ENCODE results near the gene SEMA6D. TPM values are rescaled to one million over a fixed set of nuclear protein-coding genes. Genes with fewer than 3 reads are reported as not detected.

The SEMA6D gene
- total and polyA plus RNA-seq, 8 donors, result 4.7 to 14.1 (median 6.3) TPM

- WGBS, 2 donors, result 76 to 81% methylated on average over 4 of the region's 4 CpGs
- Histone ChIP-seq H3K36me3 (no peaks in the 10 kb centered on the region), H3K4me3 (no peak overlapping the region), H3K4me1 (no peaks in the 10 kb centered on the region), H3K27ac (no peak overlapping the region), H3K9me3 (no peaks in the 10 kb centered on the region), H3K27me3 (no peaks in the 10 kb centered on the region)
- ATAC-seq (no peak), FAIRE-seq (no peak), DNase-seq (no peak)
- TF ChIP-seq, protein P1, sequence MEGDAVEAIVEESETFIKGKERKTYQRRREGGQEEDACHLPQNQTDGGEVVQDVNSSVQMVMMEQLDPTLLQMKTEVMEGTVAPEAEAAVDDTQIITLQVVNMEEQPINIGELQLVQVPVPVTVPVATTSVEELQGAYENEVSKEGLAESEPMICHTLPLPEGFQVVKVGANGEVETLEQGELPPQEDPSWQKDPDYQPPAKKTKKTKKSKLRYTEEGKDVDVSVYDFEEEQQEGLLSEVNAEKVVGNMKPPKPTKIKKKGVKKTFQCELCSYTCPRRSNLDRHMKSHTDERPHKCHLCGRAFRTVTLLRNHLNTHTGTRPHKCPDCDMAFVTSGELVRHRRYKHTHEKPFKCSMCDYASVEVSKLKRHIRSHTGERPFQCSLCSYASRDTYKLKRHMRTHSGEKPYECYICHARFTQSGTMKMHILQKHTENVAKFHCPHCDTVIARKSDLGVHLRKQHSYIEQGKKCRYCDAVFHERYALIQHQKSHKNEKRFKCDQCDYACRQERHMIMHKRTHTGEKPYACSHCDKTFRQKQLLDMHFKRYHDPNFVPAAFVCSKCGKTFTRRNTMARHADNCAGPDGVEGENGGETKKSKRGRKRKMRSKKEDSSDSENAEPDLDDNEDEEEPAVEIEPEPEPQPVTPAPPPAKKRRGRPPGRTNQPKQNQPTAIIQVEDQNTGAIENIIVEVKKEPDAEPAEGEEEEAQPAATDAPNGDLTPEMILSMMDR (IDR thresholded peaks at IDR 0.05), result no peak
- intact Hi-C loops (cut with DNase I), result no loop called here
Observed at GRCh38 chr15:47688573-47689086, 28.7 kb upstream of the SEMA6D start.

DNA sequence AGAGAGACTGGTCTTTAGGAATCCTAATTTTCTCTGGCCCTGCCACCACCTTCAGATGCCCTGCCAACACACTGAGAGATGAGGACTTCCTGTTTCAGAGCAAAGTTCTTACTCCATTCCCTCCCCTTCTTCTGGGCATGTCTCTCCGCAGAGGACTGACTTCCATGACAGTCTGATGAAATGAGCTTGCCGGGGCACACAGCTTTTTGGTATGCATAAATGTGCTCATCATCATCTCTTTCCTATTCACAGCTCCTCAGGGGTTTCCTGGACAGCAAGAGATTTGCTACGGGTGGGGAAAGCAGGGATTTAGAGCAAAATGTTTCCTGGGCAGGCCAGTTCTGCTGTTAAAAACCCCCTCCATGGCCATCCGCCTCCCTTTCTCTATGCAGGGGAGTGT is 27.6 kb upstream of the SEMA6D start:
- Histone ChIP-seq H3K27me3 (no peaks in the 10 kb centered on the region), H3K4me3 (no peak overlapping the region), H3K9me3 (no peaks in the 10 kb centered on the region), H3K36me3 (no peaks in the 10 kb centered on the region), H3K4me1 (no peaks in the 10 kb centered on the region), H3K27ac (no peak overlapping the region)
- FAIRE-seq (no peak), DNase-seq (no peak), ATAC-seq (no peak)
- 83 to 86% methylated on average over 4 of the region's 4 CpGs for WGBS, 2 donors
- TF ChIP-seq, protein P1 (IDR thresholded peaks at IDR 0.05), result no peak
- intact Hi-C loops (cut with DNase I), result no loop called here

DNA sequence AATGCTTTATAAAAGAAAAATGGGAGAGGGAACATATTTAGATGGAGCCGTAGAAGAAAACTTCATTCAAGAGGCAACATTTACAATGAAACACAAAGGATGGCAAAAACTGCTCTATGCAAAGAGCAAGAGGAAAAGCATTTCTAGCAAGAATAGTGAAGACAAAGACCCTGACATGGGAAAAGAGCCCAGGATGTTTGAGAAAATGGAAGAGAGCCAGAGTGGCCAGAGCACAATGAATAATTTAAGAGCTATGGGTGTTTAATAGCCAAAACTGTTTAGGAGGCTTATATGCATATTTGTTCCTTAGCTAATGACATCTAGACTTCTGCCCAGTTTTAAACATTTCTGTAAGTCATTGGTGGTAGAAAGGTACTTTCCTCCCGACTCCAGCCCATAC is 25.4 kb upstream of the SEMA6D start:
- H3K27ac ChIP-seq, result no peak overlapping the region
- intact Hi-C loops (cut with DNase I), result no loop called here
- H3K4me3 ChIP-seq, result no peak overlapping the region
- no peak for DNase-seq
- H3K9me3 ChIP-seq, result no peaks in the 10 kb centered on the region
- H3K27me3 ChIP-seq, result no peaks in the 10 kb centered on the region
- no peaks in the 10 kb centered on the region for H3K4me1 ChIP-seq
- no peak for ATAC-seq
- H3K36me3 ChIP-seq, result no peaks in the 10 kb centered on the region
- no peak for FAIRE-seq
- 90 to 93% methylated on average over 2 of the region's 2 CpGs for WGBS, 2 donors
- TF ChIP-seq, protein P1 (IDR thresholded peaks at IDR 0.05), result no peak

DNA sequence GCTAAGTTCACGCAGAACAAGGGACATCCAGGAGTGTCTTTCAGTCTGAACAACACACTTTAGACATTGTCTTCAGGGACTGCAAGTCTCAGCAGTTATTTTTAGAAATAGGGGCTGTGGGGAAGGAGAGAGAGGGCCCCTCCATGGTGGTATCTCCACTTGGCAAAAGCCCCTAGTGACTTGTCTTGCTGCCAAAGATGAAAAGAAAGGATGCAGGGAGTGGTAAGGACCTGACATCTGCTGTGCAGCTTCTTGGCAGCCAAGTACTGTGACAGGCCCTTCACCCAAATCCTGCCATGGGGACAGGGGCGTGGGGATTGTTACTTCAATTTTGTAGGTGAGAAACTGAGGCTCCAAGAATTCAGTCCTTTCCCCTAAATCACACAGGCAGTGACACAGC is 21.0 kb upstream of the SEMA6D start:
- FAIRE-seq, result no peak

More for the DNA sequence above, 21.0 kb upstream of the SEMA6D start:
- H3K36me3 ChIP-seq, result no peaks in the 10 kb centered on the region
- no peak overlapping the region for H3K27ac ChIP-seq
- 81 to 89% methylated on average over 2 of the region's 2 CpGs for WGBS, 2 donors
- no peak for ATAC-seq
- no peaks in the 10 kb centered on the region for H3K4me1 ChIP-seq
- H3K27me3 ChIP-seq, result no peaks in the 10 kb centered on the region
- intact Hi-C loops (cut with DNase I), result no loop called here
- H3K9me3 ChIP-seq, result no peaks in the 10 kb centered on the region
- no peak for DNase-seq
- TF ChIP-seq, protein P1 (IDR thresholded peaks at IDR 0.05), result no peak
- H3K4me3 ChIP-seq, result no peak overlapping the region
